ENCODE results near the gene BSND. TPM values are rescaled to one million over a fixed set of nuclear protein-coding genes. Genes with fewer than 3 reads are reported as not detected.

BSND gene
- total RNA-seq, 4 donors from 2014 or later = not detected

DNA sequence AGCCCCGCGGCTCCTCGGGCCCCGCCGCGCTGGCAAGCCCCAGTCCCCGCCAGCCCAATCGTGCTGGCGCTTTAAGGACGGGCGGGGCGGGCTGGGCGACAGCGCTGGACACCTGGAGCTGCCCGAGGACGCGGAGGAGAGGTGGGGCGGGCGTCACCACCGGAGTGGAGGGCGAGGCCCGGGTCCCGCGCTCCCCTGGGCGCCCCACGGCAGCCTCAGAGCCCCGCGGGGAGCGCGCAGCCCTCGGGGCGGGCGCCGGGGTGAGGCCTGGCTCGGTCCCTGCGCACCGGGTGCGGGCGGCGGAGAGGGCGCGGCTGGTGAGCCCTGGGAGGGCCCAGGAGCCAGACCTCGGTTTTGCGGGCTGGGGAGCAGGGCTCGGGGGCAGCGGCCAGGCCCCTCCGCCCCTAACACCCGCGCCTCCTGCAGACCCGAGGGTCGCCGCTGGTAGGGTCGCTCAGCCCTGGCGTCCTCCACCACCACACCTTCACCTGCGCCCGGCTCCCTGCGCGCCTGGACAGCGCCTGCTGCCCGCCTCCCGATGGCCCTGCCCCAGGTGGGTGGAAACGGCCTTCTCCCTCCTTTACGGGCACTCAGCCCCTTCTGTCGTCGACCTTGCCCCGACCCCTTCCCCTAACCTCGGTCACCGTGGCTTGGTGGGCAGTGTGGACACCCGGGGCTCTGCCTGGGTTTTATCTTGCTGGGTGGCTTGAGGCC lies 18.0 kb upstream of the BSND start, which contains the start of gene TMEM61:
TSS of gene TMEM61 (plus strand) at position 101 of the 714 bp plus-strand sequence. CDS start at position 539, 438 bp downstream.
- TF ChIP-seq, protein P1, sequence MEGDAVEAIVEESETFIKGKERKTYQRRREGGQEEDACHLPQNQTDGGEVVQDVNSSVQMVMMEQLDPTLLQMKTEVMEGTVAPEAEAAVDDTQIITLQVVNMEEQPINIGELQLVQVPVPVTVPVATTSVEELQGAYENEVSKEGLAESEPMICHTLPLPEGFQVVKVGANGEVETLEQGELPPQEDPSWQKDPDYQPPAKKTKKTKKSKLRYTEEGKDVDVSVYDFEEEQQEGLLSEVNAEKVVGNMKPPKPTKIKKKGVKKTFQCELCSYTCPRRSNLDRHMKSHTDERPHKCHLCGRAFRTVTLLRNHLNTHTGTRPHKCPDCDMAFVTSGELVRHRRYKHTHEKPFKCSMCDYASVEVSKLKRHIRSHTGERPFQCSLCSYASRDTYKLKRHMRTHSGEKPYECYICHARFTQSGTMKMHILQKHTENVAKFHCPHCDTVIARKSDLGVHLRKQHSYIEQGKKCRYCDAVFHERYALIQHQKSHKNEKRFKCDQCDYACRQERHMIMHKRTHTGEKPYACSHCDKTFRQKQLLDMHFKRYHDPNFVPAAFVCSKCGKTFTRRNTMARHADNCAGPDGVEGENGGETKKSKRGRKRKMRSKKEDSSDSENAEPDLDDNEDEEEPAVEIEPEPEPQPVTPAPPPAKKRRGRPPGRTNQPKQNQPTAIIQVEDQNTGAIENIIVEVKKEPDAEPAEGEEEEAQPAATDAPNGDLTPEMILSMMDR (IDR thresholded peaks at IDR 0.05) = no peak
- no peak for TF ChIP-seq POLR2A (IDR thresholded peaks at IDR 0.05)
- no peak within 1 kb of the TSS for H3K4me3 ChIP-seq (ENCODE audit: low read depth, poor library complexity, severe bottlenecking)
- peak in 1 of 2 donors; percentile 75 for DNase-seq (ENCODE audit: low spot score in 2 of 2)
- intact Hi-C loops (cut with DNase I; ENCODE audit: low total_unique reads) = no loop called here
- WGBS, 2 donors = 9 to 11% methylated on average over 33 to 44 of the region's 69 CpGs

DNA sequence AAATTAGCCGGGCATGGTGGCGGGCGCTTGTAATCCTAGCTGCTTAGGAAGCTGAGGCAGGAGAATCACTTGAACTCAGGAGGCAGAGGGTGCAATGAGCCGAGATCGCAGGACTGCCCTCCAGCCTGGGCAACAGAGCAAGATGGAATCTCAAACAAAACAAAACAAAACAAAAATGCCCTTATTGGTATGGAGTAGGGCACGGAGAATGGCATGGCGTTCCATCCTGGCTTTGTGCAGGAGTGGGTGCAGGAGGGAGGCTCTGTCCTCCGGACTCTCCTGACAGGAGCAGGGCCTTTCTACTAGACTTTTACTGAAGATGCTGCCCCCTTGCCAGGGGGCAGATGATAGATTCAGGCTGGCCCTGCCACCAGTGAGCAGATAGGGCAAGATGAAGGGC lies 17.3 kb upstream of the BSND start:
- TF ChIP-seq, protein P1 (IDR thresholded peaks at IDR 0.05) = no peak
- intact Hi-C loops (cut with DNase I; ENCODE audit: low total_unique reads) = no loop called here
- 91 to 94% methylated on average over 8 of the region's 8 CpGs for WGBS, 2 donors
- no peak overlapping the region for H3K4me3 ChIP-seq (ENCODE audit: low read depth, poor library complexity, severe bottlenecking)
- peak in 1 of 2 donors; percentile 63 for DNase-seq (ENCODE audit: low spot score in 2 of 2)

DNA sequence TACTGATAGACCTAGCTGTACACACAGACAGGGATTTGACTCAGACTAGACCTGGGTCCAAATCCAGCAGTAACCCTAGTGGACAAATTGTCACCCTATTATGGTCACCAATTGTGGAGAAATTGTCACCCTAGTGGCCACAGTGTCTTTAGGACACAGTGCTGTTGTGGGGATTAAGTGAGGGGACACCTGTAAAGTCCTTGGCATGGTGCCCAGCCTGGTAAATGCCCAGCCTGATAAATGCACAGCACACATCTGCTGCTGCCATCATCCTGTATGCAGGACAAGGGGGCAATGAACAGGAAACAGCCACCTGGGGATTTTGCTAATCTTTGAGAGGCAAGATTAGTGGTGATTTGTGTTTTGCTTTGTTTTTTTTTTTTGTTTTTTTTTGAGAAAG lies 16.0 kb upstream of the BSND start:
- TF ChIP-seq, protein P1 (IDR thresholded peaks at IDR 0.05) = no peak
- TF ChIP-seq POLR2A (IDR thresholded peaks at IDR 0.05) = no peak
- intact Hi-C loops (cut with DNase I; ENCODE audit: low total_unique reads) = no loop called here
- H3K4me3 ChIP-seq (ENCODE audit: low read depth, poor library complexity, severe bottlenecking) = no peak overlapping the region
- peak in 1 of 2 donors; percentile 54 for DNase-seq (ENCODE audit: low spot score in 2 of 2)

DNA sequence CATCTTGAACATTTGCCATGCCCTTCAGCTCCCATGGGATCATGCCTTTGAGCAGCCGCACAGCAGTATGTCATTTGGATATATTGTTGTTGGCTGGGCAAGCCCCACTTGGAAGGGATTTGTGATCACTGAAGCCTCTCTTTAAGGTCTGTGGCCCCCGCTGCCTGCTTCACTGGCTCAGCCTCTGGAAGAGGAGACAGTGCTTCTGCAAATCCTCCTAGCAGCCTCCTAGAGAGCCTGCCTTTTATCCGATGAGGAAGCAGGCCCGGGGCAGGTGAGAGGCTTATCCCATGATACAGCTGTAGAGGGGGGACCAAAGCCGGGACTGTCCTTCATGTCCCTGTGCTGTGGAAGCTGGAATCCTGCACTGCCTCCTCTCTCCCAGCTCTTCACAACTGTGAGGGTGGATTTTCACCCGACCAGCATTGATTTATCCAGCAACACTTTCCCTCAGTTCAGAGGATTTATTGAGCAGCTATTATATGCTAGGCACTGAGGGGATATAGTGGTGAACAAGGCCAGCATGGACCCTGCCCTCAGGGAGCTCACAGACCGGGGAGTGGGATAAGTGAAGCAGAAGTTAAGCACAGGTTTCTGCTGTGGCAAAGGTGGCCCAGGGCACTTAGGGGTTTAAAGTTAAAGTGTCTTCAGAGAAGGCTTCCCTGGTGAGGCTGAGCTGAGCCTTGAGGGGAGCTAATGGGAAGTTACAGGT lies 14.4 kb upstream of the BSND start:
- no peak for TF ChIP-seq POLR2A (IDR thresholded peaks at IDR 0.05)
- WGBS, 2 donors = 47 to 65% methylated on average over 6 to 7 of the region's 7 CpGs
- H3K4me3 ChIP-seq (ENCODE audit: low read depth, poor library complexity, severe bottlenecking) = no peak overlapping the region
- DNase-seq (ENCODE audit: low spot score in 2 of 2) = peak in 1 of 2 donors; percentile 65
- intact Hi-C loops (cut with DNase I; ENCODE audit: low total_unique reads) = no loop called here

DNA sequence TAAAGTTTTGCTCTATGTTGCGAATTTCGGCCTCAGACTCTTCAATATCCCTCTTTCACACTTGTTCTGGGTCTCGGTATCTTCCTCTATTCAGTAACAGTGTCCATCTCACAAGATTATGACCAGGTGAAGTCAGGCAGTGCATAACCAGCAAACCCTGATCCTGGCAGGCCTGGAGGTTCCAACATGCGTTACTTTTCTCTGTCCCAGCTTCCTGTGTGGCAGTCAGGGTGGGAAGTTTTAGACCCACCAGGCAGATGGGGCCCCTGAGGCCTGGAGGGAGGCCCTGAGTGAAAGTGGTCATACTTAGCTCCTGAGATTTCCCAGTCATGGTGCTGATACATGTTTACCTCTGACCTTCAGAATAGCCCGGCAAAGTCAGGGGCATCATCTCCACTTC lies 13.2 kb upstream of the BSND start:
- no peak overlapping the region for H3K4me3 ChIP-seq (ENCODE audit: low read depth, poor library complexity, severe bottlenecking)
- intact Hi-C loops (cut with DNase I; ENCODE audit: low total_unique reads) = no loop called here
- no peak for TF ChIP-seq POLR2A (IDR thresholded peaks at IDR 0.05)
- TF ChIP-seq, protein P1 (IDR thresholded peaks at IDR 0.05) = no peak
- WGBS, 2 donors = 86 to 91% methylated on average over 5 of the region's 5 CpGs
- DNase-seq (ENCODE audit: low spot score in 2 of 2) = peak in 1 of 2 donors; percentile 74

DNA sequence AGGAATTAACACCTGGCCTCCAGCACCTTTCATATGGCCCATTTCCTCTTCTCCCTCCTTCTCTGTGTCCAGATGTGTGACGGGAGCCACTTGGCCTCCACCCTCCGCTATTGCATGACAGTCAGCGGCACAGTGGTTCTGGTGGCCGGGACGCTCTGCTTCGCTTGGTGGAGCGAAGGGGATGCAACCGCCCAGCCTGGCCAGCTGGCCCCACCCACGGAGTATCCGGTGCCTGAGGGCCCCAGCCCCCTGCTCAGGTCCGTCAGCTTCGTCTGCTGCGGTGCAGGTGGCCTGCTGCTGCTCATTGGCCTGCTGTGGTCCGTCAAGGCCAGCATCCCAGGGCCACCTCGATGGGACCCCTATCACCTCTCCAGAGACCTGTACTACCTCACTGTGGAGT lies 12.7 kb upstream of the BSND start:
- DNase-seq (ENCODE audit: low spot score in 2 of 2) = peak in 1 of 2 donors; percentile 67
- intact Hi-C loops (cut with DNase I; ENCODE audit: low total_unique reads) = no loop called here
- WGBS, 2 donors = 85 to 86% methylated on average over 13 to 15 of the region's 15 CpGs
- H3K4me3 ChIP-seq (ENCODE audit: low read depth, poor library complexity, severe bottlenecking) = no peak overlapping the region
- TF ChIP-seq POLR2A (IDR thresholded peaks at IDR 0.05) = no peak
- TF ChIP-seq, protein P1 (IDR thresholded peaks at IDR 0.05) = no peak
